Adrenal gland (tissue), 12 donors: ENCODE measurements around the gene OPN4. TPM values are rescaled to one million over a fixed set of nuclear protein-coding genes. Genes with fewer than 3 reads are reported as not detected.

Experiments used
- DNase-seq, 7 donors: peaks; one replicate each; pipeline ENCODE4 v3.0.0-alpha.2; 2019 to 2020
- H3K27ac ChIP-seq, 5 donors: fragments of 200-600 bp; sonication (generic) in 4 of 5; 1 replicate in 3 of 5; 2 replicates in 2 of 5; pipeline versions ENCODE4 v1.5.1 to v1.8.0; 2016 to 2020; ENCODE audit warnings: mild to moderate bottlenecking in 1 of 5
- H3K27me3 ChIP-seq: fragments of 200-600 bp; 2 replicates; pipeline ENCODE4 v1.8.0; 2021
- H3K36me3 ChIP-seq, 2 donors: fragments of 200-600 bp; replicated peaks in 1 of 2; 1 replicate in 1 of 2; 2 replicates in 1 of 2; pipeline versions ENCODE4 v1.5.1 to v1.8.0; 2018 to 2022
- H3K4me1 ChIP-seq, 2 donors: fragments of 200-600 bp; replicated peaks in 1 of 2; 1 replicate in 1 of 2; 2 replicates in 1 of 2; pipeline versions ENCODE4 v1.5.1 to v1.8.0; 2018 to 2021
- H3K4me3 ChIP-seq, 4 donors: fragments of 200-600 bp; sonication (generic) in 3 of 4; one replicate each; pipeline ENCODE4 v1.5.1; 2016 to 2018
- H3K9me3 ChIP-seq, 3 donors: fragments of 200-600 bp; sonication (generic) in 1 of 3; replicated peaks in 1 of 3; 1 replicate in 2 of 3; 2 replicates in 1 of 3; pipeline versions ENCODE4 v1.5.1 to v1.8.0; 2016 to 2021
- CTCF ChIP-seq, 6 experiments: fragments of 450-650 bp in 4 of 6; fragments of 200-600 bp in 2 of 6; sonication (generic) in 1 of 6; IDR thresholded peaks; 1 replicate in 5 of 6; 2 replicates in 1 of 6; pipeline versions ENCODE4 v1.5.1 to v1.8.0; 2016 to 2021; ENCODE audit warnings: antibody characterized with exemption in 6 of 6, mild to moderate bottlenecking in 2 of 6, moderate library complexity in 1 of 6
- POLR2A ChIP-seq, 2 donors: fragments of 450-650 bp; IDR thresholded peaks; one replicate each; pipeline ENCODE4 v1.6.1; 2017; ENCODE audit warnings: antibody characterized with exemption in 2 of 2, mild to moderate bottlenecking in 2 of 2, moderate library complexity in 1 of 2
- WGBS, 4 donors: extraction: QIAGEN DNeasy Blood & Tissue Kit in 2 of 4; methylation state at CpG; one replicate each; pipeline versions ENCODE4 v1.1.5 to v1.1.7; 2013 to 2017; 5-methylcytosine and 5-hydroxymethylcytosine counted together
- intact Hi-C, 2 donors: fragments of 100-400 bp; cut with DNase I; formaldehyde crosslinking; loops; one replicate each; pipeline versions ENCODE4 v1.14.1 to v1.15.0; 2022 to 2023
- polyA plus RNA-seq, 3 donors: library from polyadenylated mRNA; stranded (reverse); fragments of 200-250 nt in 2 of 3; fragments of 350-450 nt in 1 of 3; fragmentation: Illumina TruSeq in 1 of 3; extraction: RNeasy Lipid Tissue Mini Kit (QIAGEN cat#74804) in 1 of 3; gene quantifications; one replicate each; pipeline ENCODE4 v1.2.3, GENCODE V29; 2013 to 2014
- total RNA-seq, 9 donors: library from RNA; depleted of rRNA in 4 of 9; stranded (reverse); fragments of >200 nt in 4 of 9; fragments of 120-200 nt in 1 of 9; fragmentation: NEBNext Ultra II Directional in 1 of 9; extraction: Animal tissue kit (Norgen Biotek cat#: 25700) in 1 of 9; gene quantifications; one replicate each; pipeline versions ENCODE4 v1.1.0 to v1.2.4, GENCODE V29; 2013 to 2023
- donor health status: healthy with polysubstance abuse.
- donor health status: Bipolar disorder and iron deficiency.
- donor health status: DM: yes; HTN: yes; CAD: no.
- donor health status: DM: no; HTN: no; CAD: no.
- donor health status: DM: no; HTN: no; CAD: no.
- donor health status: DM: yes; HTN: yes; CAD: no.

OPN4 gene
- total and polyA plus RNA-seq, 12 donors, result 0.28 to 1.2 (median 0.30) TPM; not detected in 7

DNA sequence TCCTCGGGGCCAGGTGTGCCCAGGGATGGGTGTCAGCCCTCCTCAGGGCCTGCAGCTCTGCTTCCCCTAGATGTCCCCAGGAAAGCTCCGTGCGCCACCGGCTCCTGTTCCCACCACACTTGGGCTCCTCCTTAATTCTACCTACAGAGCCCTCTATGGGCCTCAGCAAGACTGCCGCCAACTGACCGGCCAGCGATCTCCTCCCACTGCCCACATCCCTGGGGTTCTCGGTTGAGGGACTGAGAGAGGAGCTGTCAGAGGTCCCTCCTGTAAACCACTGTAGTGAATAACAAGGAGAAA is 8.6 kb downstream of the OPN4 start:
- WGBS, 4 donors, result 88 to 100% (median 95%) methylated on average over 4 to 8 of the region's 8 CpGs
- H3K36me3 ChIP-seq, result no peaks in the 10 kb centered on the region

GRCh38 chr10:86663576-86664339 is 9.4 kb downstream of the OPN4 start:
- peaks cover 0 to 18% of the 10 kb centered on the region in 2 donors for H3K4me1 ChIP-seq
- H3K27ac ChIP-seq, result no peak overlapping the region
- H3K36me3 ChIP-seq, result no peaks in the 10 kb centered on the region
- intact Hi-C loops, result no loop called here
- 72 to 80% (median 77%) methylated on average over 8 to 10 of the region's 10 CpGs for WGBS, 4 donors
- H3K9me3 ChIP-seq, result no peaks in the 10 kb centered on the region
- H3K4me3 ChIP-seq, result no peak overlapping the region
- no peaks in the 10 kb centered on the region for H3K27me3 ChIP-seq
- no peak for TF ChIP-seq POLR2A (IDR thresholded peaks at IDR 0.05)
- no peak for TF ChIP-seq CTCF (IDR thresholded peaks at IDR 0.05)
- DNase-seq, result no peak

More for the DNA sequence above, 8.6 kb downstream of the OPN4 start:
- no peak for DNase-seq
- Histone ChIP-seq H3K27me3 (no peaks in the 10 kb centered on the region), H3K27ac (no peak overlapping the region), H3K4me3 (no peak overlapping the region), H3K9me3 (no peaks in the 10 kb centered on the region), H3K4me1 (peaks cover 0 to 18% of the 10 kb centered on the region in 2 donors)
- intact Hi-C loops, result no loop called here
- TF ChIP-seq POLR2A (IDR thresholded peaks at IDR 0.05) (no peak), CTCF (IDR thresholded peaks at IDR 0.05) (no peak)

DNA sequence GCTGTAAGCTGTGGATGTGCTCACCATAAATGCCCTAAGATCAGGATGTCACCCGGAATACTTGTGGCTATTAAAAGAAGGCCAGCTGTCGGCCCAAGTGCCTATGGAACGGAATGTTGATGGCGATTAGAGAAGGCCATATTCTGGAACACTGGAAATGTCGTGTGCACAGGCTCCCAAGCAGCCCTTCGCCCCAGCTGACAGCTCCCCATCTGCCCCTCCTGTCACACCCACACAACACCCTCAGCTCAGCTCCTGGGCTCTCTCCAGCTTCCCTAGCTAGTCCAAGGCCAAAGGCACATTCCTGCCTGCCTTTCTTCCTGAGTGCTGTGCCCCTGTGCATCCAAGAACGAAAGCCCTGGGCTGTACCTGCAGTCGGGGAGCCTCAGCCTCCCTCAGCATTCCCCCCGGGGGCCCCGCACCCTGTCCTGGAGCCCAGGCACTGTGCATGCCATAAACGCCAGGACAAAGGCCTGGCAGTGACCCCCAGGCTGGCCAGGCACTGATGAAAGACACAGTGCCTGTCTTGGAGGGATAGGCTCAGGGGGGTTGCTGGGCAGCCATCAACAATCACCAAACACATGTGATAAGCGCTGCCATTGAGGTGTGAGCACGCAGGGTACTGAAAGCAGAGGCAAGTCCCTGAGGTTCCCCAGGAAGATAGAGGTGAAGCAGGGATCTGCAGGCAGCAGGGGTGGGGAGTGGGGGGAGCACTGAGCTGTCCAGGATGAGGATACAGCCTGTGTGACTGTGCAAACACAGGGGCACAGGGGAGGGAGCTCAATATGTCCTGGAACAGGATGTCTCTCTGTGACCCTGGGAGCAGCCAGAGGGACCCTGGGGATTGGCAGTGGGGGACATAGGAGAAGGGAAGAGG is 10.2 kb downstream of the OPN4 start:
- 31 to 62% (median 51%) methylated on average over 8 to 13 of the region's 13 CpGs for WGBS, 4 donors
- H3K36me3 ChIP-seq, result no peaks in the 10 kb centered on the region
- H3K4me1 ChIP-seq, result peaks cover 0 to 18% of the 10 kb centered on the region in 2 donors
- no peaks in the 10 kb centered on the region for H3K9me3 ChIP-seq
- TF ChIP-seq POLR2A (IDR thresholded peaks at IDR 0.05) (no peak), CTCF (IDR thresholded peaks at IDR 0.05) (no peak)
- H3K27ac ChIP-seq, result no peak overlapping the region
- peak in 6 of 7 donors; percentile 46 to 68 (median 64) for DNase-seq
- H3K4me3 ChIP-seq, result no peak overlapping the region
- no peaks in the 10 kb centered on the region for H3K27me3 ChIP-seq
- intact Hi-C loops, result no loop called here

GRCh38 chr10:86665218-86665607 is 10.9 kb downstream of the OPN4 start:
- H3K4me3 ChIP-seq, result no peak overlapping the region
- H3K4me1 ChIP-seq, result peaks cover 0 to 18% of the 10 kb centered on the region in 2 donors
- no peak for TF ChIP-seq CTCF (IDR thresholded peaks at IDR 0.05)
- no peak for DNase-seq
- no peaks in the 10 kb centered on the region for H3K27me3 ChIP-seq
- WGBS, 4 donors, result 85 to 92% (median 86%) methylated on average over 5 to 7 of the region's 7 CpGs
- intact Hi-C loops, result no loop called here
- H3K27ac ChIP-seq, result no peak overlapping the region
- H3K36me3 ChIP-seq, result no peaks in the 10 kb centered on the region
- H3K9me3 ChIP-seq, result no peaks in the 10 kb centered on the region
